Karpas-422 (cell line): Measurements from ENCODE around the gene ETFDH. TPM values are rescaled to one million over a fixed set of nuclear protein-coding genes. Genes with fewer than 3 reads are reported as not detected.

Experiments
- small RNA-seq: library from RNA; depleted of rRNA; stranded (forward); fragments of <200 nt; gene quantifications from one replicate; pipeline ENCODE3, GENCODE V24; 2014
- total RNA-seq: library from RNA; depleted of rRNA; stranded (reverse); fragments of >200 nt; shearing (Covaris generic); gene quantifications from 2 replicates; pipeline ENCODE4 v1.2.3, GENCODE V29; 2014; ENCODE audit warnings: low replicate concordance; rRNA removed

Gene ETFDH
- total RNA-seq, 1 experiment from 2014 or later: 54.3 TPM

Small RNAs within 50 kb of the gene (small RNA-seq; reads per million reads assigned to genes)
- gene RF00012: not detected

Other genes starting within 250 kb of the ETFDH start
- not detected in 2 replicates for gene RXFP1, start 150.4 kb upstream of the ETFDH start, total RNA-seq
- gene C4orf46, start 409 bp upstream of the ETFDH start, total RNA-seq: 12.6 and 27.9 TPM in 2 replicates
- gene PPID, start 51.1 kb downstream of the ETFDH start, total RNA-seq: 56.8 and 57.3 TPM in 2 replicates
- gene FNIP2, start 96.7 kb downstream of the ETFDH start, total RNA-seq: 0.04 and 0.56 TPM in 2 replicates